GM10266 (cell line): ENCODE results near the gene YWHAG.
"Not testable (repeated sequence)": the region's sequence is repeated elsewhere in the genome, so short reads cannot be mapped to it uniquely, and the experiment has no call there.

Source experiments
- DNase-seq: peaks from one replicate; pipeline ENCODE4 v3.0.0; 2012; ENCODE audit errors: extremely low spot score
- TF ChIP-seq, protein P1 (sequence below): IDR thresholded peaks from 2 replicates; pipeline ENCODE4 v1.5.1; 2012; ENCODE audit warnings: mild to moderate bottlenecking, low read depth; ENCODE audit not compliant: control insufficient read depth, insufficient read depth; ENCODE audit errors: missing control alignments

Gene YWHAG

DNA sequence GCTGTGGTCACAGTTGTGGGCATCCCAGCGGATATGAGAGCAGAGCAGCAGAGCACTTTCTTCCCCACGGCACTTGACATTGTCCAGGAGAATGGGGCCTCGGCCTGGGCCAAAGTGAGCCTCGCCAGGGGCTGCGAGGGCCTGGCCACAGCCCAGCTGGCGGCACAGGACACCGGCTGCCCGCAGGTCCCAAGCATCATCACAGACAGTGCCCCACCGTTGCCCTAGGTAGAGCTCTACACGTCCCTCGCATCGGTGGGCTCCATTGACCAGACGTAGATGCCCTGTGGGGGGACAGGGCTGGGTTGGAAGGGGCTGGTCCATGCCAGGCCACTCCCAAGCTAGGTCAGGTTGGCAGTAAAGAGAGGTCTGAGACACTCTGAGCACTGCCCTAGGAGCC is 31.3 kb upstream of the YWHAG start:
- DNase-seq = no peak
- TF ChIP-seq, protein P1, sequence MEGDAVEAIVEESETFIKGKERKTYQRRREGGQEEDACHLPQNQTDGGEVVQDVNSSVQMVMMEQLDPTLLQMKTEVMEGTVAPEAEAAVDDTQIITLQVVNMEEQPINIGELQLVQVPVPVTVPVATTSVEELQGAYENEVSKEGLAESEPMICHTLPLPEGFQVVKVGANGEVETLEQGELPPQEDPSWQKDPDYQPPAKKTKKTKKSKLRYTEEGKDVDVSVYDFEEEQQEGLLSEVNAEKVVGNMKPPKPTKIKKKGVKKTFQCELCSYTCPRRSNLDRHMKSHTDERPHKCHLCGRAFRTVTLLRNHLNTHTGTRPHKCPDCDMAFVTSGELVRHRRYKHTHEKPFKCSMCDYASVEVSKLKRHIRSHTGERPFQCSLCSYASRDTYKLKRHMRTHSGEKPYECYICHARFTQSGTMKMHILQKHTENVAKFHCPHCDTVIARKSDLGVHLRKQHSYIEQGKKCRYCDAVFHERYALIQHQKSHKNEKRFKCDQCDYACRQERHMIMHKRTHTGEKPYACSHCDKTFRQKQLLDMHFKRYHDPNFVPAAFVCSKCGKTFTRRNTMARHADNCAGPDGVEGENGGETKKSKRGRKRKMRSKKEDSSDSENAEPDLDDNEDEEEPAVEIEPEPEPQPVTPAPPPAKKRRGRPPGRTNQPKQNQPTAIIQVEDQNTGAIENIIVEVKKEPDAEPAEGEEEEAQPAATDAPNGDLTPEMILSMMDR = no peak

DNA sequence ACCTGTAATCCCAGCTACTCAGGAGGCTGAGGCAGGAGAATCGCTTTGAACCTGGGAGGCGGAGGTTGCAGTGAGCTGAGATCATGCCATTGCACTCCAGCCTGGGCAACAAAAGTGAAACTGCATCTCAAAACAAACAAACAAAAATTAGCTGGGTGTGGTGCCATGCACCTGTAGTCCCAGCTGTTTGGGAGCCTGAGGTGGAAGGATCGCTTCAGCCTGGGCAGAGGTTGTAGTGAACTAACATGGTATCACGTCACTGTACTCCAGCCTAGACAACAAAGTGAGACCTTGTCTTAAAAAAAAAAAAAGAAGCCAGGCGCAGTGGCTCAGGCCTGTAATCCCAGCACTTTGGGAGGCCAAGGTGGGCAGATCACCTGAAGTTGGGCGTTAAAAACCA is 29.0 kb upstream of the YWHAG start:
- DNase-seq = not testable (repeated sequence)

DNA sequence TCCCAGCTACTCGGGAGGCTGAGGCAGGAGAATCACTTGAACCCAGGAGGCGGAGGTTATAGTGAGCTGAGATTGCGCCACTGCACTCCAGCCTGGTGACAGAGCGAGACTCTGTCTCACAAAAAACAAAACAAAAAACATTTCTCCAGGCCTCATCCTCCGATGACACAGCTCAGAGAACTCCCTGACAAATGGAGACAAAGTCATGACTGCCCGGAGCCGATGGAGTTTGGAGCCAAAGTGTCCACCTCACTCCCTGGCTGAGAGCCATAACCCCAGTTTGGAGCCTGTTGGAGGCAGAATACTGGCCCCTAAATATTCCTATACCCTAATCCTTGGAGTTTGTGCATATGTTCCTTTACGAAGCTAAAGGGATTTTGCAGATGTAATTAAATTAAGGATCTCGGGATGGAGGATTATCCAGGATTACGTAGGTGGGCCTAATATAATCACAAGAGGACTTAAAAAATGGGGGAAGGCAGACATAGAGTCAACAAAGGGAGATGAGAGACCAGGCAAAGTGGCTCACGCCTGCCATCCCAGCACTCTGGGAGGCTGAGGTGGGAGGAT is 28.0 kb upstream of the YWHAG start:
- DNase-seq = no peak
- TF ChIP-seq, protein P1 = no peak

DNA sequence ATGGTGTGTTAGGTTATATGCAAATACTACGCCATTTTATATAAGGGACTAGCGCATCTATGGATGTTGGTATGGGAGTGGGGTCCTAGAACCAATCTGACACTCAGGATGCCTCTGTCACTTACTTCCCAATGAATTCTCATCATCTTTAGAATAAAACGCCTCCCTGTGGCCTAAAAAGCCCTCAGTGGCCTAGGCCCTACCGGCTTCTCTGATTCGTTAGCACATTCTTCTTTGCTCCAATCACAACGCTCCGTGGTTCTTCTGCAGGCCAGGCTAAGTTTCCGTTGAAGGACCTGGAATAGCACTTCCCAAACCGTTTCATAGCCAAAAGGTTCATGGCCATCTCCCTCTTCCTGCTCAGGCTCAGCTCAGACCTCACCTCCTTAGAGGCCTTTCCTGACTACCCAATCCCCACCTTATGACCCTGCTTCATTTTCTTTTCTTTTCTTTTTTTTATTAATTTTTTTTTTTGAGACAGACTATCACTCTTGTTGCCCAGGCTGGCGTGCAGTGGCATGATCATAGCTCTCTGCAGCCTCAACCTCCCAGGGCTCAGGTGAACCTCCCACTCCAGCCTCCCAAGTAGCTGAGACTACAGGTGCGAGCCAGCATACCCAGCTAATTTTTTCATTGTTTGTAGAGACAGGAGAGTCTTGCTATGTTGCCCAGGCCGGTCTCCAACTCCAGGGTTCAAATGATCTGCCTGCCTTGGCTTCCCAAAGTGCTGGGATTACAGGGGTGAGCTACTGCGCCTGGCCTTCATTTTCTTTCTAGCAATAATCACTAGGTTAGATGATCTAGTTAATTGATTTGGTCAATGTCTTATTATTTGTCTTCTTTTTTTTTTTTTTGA is 24.5 kb upstream of the YWHAG start:
- TF ChIP-seq, protein P1 = no peak
- DNase-seq = no peak

DNA sequence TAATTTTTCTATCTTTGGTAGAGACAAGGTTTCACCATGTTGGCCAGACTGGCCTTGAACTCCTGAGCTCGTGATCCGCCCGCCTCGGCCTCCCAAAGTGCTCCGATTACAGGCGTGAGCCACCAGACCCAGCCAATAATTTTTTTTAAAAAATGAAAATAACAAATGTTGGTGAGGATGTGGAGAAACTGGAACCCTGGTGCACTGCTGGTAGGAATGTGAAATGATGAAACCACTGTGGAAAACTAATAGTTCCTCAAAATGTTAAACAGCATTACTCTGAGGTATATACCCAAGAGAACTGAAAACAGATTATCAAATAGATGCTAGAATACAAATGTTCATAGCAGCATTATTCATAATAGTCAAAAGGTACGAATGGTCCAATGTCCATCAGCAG is 23.0 kb upstream of the YWHAG start:
- no peak for DNase-seq
- TF ChIP-seq, protein P1 = no peak

DNA sequence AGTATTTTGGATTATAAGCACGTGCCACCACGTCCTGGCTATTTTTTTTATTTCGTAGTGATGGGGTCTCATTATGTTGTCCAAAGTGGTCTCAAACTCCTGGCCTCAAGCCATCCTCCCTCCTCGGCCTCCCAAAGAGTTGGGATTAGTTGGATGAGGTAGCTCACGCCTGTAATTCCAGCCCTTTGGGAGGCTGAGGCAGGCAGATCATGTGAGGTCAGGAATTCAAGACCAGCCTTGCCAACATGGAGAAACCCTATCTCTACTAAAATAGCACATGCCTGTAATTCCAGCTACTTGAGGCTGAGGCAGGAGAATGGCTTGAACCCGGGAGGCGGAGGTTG is 21.8 kb upstream of the YWHAG start:
- TF ChIP-seq, protein P1 = no peak
- no peak for DNase-seq

DNA sequence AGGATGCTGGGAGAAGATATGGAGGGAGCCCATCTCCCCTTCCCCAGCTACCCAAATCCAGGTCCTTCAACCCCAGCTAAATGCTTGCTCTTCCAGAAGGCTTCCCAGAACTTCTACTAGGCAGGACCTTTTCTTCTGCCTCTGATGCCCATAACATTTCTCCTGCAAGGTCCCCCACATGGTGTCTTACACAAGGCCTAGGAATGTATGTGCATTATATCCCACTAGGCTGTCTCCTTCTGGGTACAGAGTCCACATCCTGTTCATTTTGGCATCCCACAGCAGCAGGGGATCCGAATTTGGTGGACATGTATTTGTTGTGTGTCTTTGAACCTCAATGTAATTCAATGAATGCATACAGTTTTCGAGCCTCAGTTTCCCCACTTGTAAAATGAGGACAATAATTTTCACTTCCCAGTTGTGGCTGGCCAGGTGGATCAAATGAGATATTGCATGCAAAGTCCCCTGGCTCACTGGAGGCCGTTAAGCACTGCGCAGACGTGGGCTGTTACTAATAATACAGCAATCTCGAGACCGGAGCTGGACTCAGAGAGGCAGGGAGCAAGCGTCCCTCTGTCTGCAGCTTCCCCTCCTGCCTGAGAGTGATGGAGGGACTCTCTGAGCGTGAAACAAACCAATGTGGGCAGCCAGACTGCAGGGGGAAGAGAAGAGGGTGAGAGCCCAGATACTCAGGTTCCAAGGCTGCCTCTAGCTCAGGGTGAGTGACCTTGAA is 18.6 kb upstream of the YWHAG start:
- DNase-seq = no peak

More for the DNA sequence above, 18.6 kb upstream of the YWHAG start:
- TF ChIP-seq, protein P1 = no peak
